ENCODE data around the gene UVSSA. TPM values are rescaled to one million over a fixed set of nuclear protein-coding genes. Genes with fewer than 3 reads are reported as not detected.

Gene UVSSA
- total RNA-seq, 2 experiments from 2014 or later: 18.6 to 20.2 TPM

- peaks cover 7% of the 10 kb centered on the region for H3K4me1 Mint-ChIP-seq (ENCODE audit: low read depth)
- intact Hi-C loops (cut with micrococcal nuclease): no loop called here
- no peaks in the 10 kb centered on the region for H3K36me3 Mint-ChIP-seq (ENCODE audit: low read depth)
- no peak for TF ChIP-seq CTCF (IDR thresholded peaks at IDR 0.05)
- CTCF ChIA-PET: no interaction called here
- ATAC-seq: no peak
- POLR2A ChIA-PET: no interaction called here
- H3K27ac Mint-ChIP-seq: no peak overlapping the region
- H3K9me3 Mint-ChIP-seq: no peaks in the 10 kb centered on the region
- H3K27me3 Mint-ChIP-seq: peaks cover 47% of the 10 kb centered on the region
- H3K4me3 Mint-ChIP-seq: no peak overlapping the region
- no peak for DNase-seq
Measured at GRCh38 chr4:1403591-1404572, 56.9 kb downstream of the UVSSA start.

GRCh38 chr4:1404573-1405253 is 57.7 kb downstream of the UVSSA start:
- ATAC-seq (no peak), DNase-seq (no peak)
- POLR2A ChIA-PET: no interaction called here
- peaks cover 7% of the 10 kb centered on the region for H3K4me1 Mint-ChIP-seq (ENCODE audit: low read depth)
- intact Hi-C loops (cut with micrococcal nuclease): no loop called here
- no peak overlapping the region for H3K27ac Mint-ChIP-seq
- peaks cover 53% of the 10 kb centered on the region for H3K27me3 Mint-ChIP-seq
- no peak overlapping the region for H3K4me3 Mint-ChIP-seq
- TF ChIP-seq CTCF (IDR thresholded peaks at IDR 0.05): no peak
- no peaks in the 10 kb centered on the region for H3K9me3 Mint-ChIP-seq
- no peaks in the 10 kb centered on the region for H3K36me3 Mint-ChIP-seq (ENCODE audit: low read depth)
- CTCF ChIA-PET: no interaction called here

GRCh38 chr4:1405254-1405635 is 58.2 kb downstream of the UVSSA start:
- Mint-ChIP-seq H3K4me1 (ENCODE audit: low read depth) (peaks cover 7% of the 10 kb centered on the region), H3K9me3 (no peaks in the 10 kb centered on the region), H3K36me3 (ENCODE audit: low read depth) (no peaks in the 10 kb centered on the region), H3K27me3 (peaks cover 53% of the 10 kb centered on the region), H3K27ac (no peak overlapping the region), H3K4me3 (no peak overlapping the region)
- intact Hi-C loops (cut with micrococcal nuclease): no loop called here
- ATAC-seq (no peak), DNase-seq (no peak)
- ChIA-PET CTCF (no interaction called here), POLR2A (no interaction called here)
- no peak for TF ChIP-seq CTCF (IDR thresholded peaks at IDR 0.05)

- no peaks in the 10 kb centered on the region for H3K9me3 Mint-ChIP-seq
- ATAC-seq (no peak), DNase-seq (no peak)
- peaks cover 52% of the 10 kb centered on the region for H3K27me3 Mint-ChIP-seq
- H3K4me3 Mint-ChIP-seq: no peak overlapping the region
- intact Hi-C loops (cut with micrococcal nuclease): no loop called here
- CTCF ChIA-PET: no interaction called here
- H3K4me1 Mint-ChIP-seq (ENCODE audit: low read depth): peaks cover 7% of the 10 kb centered on the region
- no peak overlapping the region for H3K27ac Mint-ChIP-seq
- no peaks in the 10 kb centered on the region for H3K36me3 Mint-ChIP-seq (ENCODE audit: low read depth)
- no peak for TF ChIP-seq CTCF (IDR thresholded peaks at IDR 0.05)
- POLR2A ChIA-PET: no interaction called here
Measured at GRCh38 chr4:1405636-1406393, 58.8 kb downstream of the UVSSA start.

All from activated CD8-positive, alpha-beta T cell treated with anti-CD3 and anti-CD28 coated beads for 36 hours (primary cell).